HL-60 (cell line): Measurements from ENCODE around the gene SP5.

ENCODE experiments used
- DNase-seq, 2 experiments: peaks; one replicate each; pipeline ENCODE4 v3.0.0-alpha.2; 2010 to 2020; ENCODE audit warnings: low read depth in 1 of 2, low spot score in 1 of 2
- H3K27ac ChIP-seq: fragments of 250-450 bp; sonication (Bioruptor Pico); replicated peaks from 2 replicates; pipeline ENCODE4 v1.5.1; 2020; ENCODE audit warnings: mild to moderate bottlenecking, moderate library complexity
- H3K27me3 ChIP-seq: fragments of 250-450 bp; sonication (Bioruptor Pico); 2 replicates; pipeline ENCODE4 v1.5.1; 2021; ENCODE audit warnings: mild to moderate bottlenecking, moderate library complexity; ENCODE audit not compliant: insufficient read depth, poor library complexity, severe bottlenecking
- H3K4me3 ChIP-seq: replicated peaks from 2 replicates; pipeline ENCODE4 v1.5.1; 2011; ENCODE audit warnings: mild to moderate bottlenecking, control low read depth, low read length; ENCODE audit not compliant: insufficient read depth
- GABPA ChIP-seq: IDR thresholded peaks from 2 replicates; pipeline ENCODE4 v1.6.1; 2012; ENCODE audit warnings: low read depth
- POLR2AphosphoS5 ChIP-seq: IDR thresholded peaks from 2 replicates; pipeline ENCODE4 v1.6.1; 2012; ENCODE audit warnings: low read depth
- SPI1 ChIP-seq: IDR thresholded peaks from 2 replicates; pipeline ENCODE4 v1.6.1; 2012; ENCODE audit warnings: low read depth, mild to moderate bottlenecking, borderline replicate concordance
- TF ChIP-seq, protein P1 (sequence below): IDR thresholded peaks from 2 replicates; pipeline ENCODE4 v1.6.1; 2012; ENCODE audit warnings: low read depth; ENCODE audit not compliant: insufficient replicate concordance
- TF ChIP-seq, protein P2 (sequence below): IDR thresholded peaks from one replicate; pipeline ENCODE4 v1.5.1; 2011; ENCODE audit warnings: low read length, control low read depth, inconsistent platforms; ENCODE audit not compliant: insufficient read depth

The SP5 gene

DNA sequence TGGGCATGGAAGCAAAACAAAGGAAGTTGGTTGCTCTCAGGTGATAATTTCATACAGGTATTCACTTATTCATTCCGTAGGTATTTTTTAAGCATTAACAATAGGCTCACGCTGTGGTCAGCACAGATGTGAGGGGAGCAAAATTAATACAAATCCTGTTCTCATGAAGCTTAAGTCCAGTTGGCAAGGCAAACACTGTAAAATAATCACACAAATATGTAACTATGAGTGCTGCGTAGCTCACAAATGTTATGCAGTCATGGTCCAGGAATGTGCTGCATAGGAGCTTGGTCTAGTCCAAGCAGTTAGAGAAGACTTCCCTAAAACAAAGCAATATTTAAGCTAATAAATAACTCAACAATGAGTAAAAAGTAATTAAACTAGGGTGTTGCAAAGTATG, 23.9 kb downstream of the SP5 start:
- no peak overlapping the region for H3K27ac ChIP-seq
- no peak overlapping the region for H3K4me3 ChIP-seq
- H3K27me3 ChIP-seq: no peaks in the 10 kb centered on the region
- DNase-seq: no peak
- TF ChIP-seq POLR2AphosphoS5 (no peak), GABPA (no peak), SPI1 (no peak)
- TF ChIP-seq, protein P1, sequence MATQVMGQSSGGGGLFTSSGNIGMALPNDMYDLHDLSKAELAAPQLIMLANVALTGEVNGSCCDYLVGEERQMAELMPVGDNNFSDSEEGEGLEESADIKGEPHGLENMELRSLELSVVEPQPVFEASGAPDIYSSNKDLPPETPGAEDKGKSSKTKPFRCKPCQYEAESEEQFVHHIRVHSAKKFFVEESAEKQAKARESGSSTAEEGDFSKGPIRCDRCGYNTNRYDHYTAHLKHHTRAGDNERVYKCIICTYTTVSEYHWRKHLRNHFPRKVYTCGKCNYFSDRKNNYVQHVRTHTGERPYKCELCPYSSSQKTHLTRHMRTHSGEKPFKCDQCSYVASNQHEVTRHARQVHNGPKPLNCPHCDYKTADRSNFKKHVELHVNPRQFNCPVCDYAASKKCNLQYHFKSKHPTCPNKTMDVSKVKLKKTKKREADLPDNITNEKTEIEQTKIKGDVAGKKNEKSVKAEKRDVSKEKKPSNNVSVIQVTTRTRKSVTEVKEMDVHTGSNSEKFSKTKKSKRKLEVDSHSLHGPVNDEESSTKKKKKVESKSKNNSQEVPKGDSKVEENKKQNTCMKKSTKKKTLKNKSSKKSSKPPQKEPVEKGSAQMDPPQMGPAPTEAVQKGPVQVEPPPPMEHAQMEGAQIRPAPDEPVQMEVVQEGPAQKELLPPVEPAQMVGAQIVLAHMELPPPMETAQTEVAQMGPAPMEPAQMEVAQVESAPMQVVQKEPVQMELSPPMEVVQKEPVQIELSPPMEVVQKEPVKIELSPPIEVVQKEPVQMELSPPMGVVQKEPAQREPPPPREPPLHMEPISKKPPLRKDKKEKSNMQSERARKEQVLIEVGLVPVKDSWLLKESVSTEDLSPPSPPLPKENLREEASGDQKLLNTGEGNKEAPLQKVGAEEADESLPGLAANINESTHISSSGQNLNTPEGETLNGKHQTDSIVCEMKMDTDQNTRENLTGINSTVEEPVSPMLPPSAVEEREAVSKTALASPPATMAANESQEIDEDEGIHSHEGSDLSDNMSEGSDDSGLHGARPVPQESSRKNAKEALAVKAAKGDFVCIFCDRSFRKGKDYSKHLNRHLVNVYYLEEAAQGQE: no peak
- TF ChIP-seq, protein P2, sequence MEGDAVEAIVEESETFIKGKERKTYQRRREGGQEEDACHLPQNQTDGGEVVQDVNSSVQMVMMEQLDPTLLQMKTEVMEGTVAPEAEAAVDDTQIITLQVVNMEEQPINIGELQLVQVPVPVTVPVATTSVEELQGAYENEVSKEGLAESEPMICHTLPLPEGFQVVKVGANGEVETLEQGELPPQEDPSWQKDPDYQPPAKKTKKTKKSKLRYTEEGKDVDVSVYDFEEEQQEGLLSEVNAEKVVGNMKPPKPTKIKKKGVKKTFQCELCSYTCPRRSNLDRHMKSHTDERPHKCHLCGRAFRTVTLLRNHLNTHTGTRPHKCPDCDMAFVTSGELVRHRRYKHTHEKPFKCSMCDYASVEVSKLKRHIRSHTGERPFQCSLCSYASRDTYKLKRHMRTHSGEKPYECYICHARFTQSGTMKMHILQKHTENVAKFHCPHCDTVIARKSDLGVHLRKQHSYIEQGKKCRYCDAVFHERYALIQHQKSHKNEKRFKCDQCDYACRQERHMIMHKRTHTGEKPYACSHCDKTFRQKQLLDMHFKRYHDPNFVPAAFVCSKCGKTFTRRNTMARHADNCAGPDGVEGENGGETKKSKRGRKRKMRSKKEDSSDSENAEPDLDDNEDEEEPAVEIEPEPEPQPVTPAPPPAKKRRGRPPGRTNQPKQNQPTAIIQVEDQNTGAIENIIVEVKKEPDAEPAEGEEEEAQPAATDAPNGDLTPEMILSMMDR: no peak

GRCh38 chr2:170739507-170740046, 24.4 kb downstream of the SP5 start:
- Histone ChIP-seq H3K27ac (no peak overlapping the region), H3K27me3 (no peaks in the 10 kb centered on the region), H3K4me3 (no peak overlapping the region)
- TF ChIP-seq GABPA (no peak), SPI1 (peak; percentile 90), POLR2AphosphoS5 (no peak)
- TF ChIP-seq, protein P2: no peak
- TF ChIP-seq, protein P1: no peak
- DNase-seq: no peak

DNA sequence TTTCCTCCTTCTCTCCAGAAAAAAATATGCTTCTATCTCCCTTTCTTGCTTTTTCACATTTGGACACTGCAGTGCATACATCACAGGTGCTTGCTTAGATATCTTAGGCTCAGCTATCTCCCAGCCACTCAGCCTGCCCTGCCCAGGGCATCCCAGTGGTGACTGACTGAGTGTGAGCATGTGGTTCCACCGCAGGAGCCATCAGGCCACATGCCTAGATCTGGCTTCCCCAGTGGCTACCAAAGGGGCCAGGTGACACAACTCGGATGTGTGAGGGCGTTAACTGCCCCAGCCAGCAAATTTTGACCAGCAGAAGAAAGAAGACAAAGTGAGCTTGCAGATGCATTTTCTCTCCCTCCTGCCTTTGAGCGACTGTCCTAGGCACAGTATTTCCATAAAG, 25.5 kb downstream of the SP5 start:
- TF ChIP-seq, protein P2: no peak
- TF ChIP-seq POLR2AphosphoS5 (no peak), SPI1 (no peak), GABPA (no peak)
- TF ChIP-seq, protein P1: no peak
- no peak overlapping the region for H3K27ac ChIP-seq
- DNase-seq: no peak
- H3K4me3 ChIP-seq: no peak overlapping the region
- H3K27me3 ChIP-seq: no peaks in the 10 kb centered on the region
